ENCODE measurements around the gene LMTK3.

DNA sequence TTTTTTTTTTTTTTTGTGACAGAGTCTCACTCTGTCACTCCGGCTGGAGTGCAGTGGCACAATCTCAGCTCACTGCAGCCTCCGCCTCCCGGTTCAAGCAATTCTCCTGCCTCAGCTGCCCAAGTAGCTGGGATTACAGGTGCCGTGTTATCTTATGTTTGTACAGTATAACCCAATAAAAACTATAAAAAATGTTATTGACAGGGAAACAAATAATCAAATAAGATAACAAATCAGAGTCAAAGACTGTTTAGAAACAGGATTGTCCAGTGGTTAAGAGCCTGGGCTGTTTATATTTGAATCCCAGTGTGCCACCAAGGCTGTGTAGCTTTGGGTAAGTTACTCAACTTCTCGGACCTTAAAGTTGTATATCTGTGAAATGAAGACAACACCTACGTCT lies 19.1 kb upstream of the LMTK3 start:
- TF ChIP-seq, protein P1, sequence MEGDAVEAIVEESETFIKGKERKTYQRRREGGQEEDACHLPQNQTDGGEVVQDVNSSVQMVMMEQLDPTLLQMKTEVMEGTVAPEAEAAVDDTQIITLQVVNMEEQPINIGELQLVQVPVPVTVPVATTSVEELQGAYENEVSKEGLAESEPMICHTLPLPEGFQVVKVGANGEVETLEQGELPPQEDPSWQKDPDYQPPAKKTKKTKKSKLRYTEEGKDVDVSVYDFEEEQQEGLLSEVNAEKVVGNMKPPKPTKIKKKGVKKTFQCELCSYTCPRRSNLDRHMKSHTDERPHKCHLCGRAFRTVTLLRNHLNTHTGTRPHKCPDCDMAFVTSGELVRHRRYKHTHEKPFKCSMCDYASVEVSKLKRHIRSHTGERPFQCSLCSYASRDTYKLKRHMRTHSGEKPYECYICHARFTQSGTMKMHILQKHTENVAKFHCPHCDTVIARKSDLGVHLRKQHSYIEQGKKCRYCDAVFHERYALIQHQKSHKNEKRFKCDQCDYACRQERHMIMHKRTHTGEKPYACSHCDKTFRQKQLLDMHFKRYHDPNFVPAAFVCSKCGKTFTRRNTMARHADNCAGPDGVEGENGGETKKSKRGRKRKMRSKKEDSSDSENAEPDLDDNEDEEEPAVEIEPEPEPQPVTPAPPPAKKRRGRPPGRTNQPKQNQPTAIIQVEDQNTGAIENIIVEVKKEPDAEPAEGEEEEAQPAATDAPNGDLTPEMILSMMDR (IDR thresholded peaks at IDR 0.05): no peak
- no peak for TF ChIP-seq POLR2A (IDR thresholded peaks at IDR 0.05)
